AG10803 (cell line): ENCODE results near the gene HIVEP2.

Experiments
- DNase-seq: peaks from one replicate; pipeline ENCODE4 v3.0.0; 2010; ENCODE audit warnings: low read depth
- H3K4me3 ChIP-seq: 2 replicates; pipeline ENCODE4 v1.5.1; 2011; ENCODE audit warnings: mild to moderate bottlenecking, low read length, control low read depth
- CTCF ChIP-seq: conservative IDR thresholded peaks from 2 replicates; pipeline ENCODE4 v1.5.1; 2011; ENCODE audit warnings: mild to moderate bottlenecking, low read length, control low read depth, inconsistent platforms

Gene HIVEP2

GRCh38 chr6:142708651-142709050, 236.3 kb downstream of the HIVEP2 start:
- TF ChIP-seq CTCF, result no peak
- DNase-seq, result no peak
- H3K4me3 ChIP-seq, result no peak overlapping the region

GRCh38 chr6:142707255-142707654, 237.7 kb downstream of the HIVEP2 start:
- no peak for TF ChIP-seq CTCF
- no peak for DNase-seq
- no peak overlapping the region for H3K4me3 ChIP-seq

- no peak for TF ChIP-seq CTCF
- no peak for DNase-seq
- H3K4me3 ChIP-seq, result no peak overlapping the region
These were observed 238.8 kb downstream of the HIVEP2 start for GRCh38 chr6:142706210-142706609.

GRCh38 chr6:142705054-142705453, 239.9 kb downstream of the HIVEP2 start:
- no peak for DNase-seq
- TF ChIP-seq CTCF, result no peak
- H3K4me3 ChIP-seq, result no peak overlapping the region

GRCh38 chr6:142702501-142703460, 242.2 kb downstream of the HIVEP2 start:
- H3K4me3 ChIP-seq, result no peak overlapping the region
- DNase-seq, result no peak
- no peak for TF ChIP-seq CTCF
